Sciatic nerve (tissue), 2 donors: ENCODE data around the gene PHLDB2. TPM values are rescaled to one million over a fixed set of nuclear protein-coding genes. Genes with fewer than 3 reads are reported as not detected.

Experiments
- ATAC-seq: fragments of 200-7000 bp; cut with Tn5 transposase; one replicate; pipeline ENCODE4 v1.9.1; 2020; ENCODE audit warnings: mild to moderate bottlenecking, moderate library complexity
- DNase-seq: peaks from one replicate; pipeline ENCODE4 v3.0.0-alpha.2; 2020; ENCODE audit warnings: low spot score
- intact Hi-C: fragments of 100-400 bp; cut with DNase I; formaldehyde crosslinking; loops from one replicate; pipeline ENCODE4 v1.14.2; 2022
- total RNA-seq: library from RNA; stranded (reverse); fragmentation: NEBNext Ultra II Directional; extraction: Animal tissue kit (Norgen Biotek cat#: 25700); gene quantifications from one replicate; pipeline ENCODE4 v1.2.1, GENCODE V29; 2021
- donor health status: DM: no; HTN: no; CAD: no.
- donor health status: DM: no; HTN: no; CAD: no.

The PHLDB2 gene
- total RNA-seq, 1 donor from 2014 or later: 150 TPM

DNA sequence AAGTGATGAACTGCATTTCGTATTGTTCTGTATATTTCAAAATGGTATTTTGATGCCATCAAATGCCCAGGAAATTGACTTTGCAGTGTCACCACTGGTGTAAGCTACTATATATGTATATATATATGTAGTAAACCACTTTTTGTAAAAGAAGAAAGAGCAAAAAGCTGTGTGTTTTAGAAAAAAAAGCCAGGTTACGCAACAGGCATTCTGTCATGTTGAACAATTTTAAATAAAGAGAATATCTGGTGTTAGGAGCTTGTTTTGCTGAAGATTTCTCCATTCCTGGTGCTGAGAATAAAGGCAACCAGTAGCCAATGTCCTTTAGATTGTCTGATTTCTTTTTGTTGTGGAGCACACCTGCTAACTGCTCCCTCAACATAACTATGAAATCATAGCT lies 116.1 kb downstream of the PHLDB2 start:
- ATAC-seq (no peak), DNase-seq (no peak)
- intact Hi-C loops: no loop called here

DNA sequence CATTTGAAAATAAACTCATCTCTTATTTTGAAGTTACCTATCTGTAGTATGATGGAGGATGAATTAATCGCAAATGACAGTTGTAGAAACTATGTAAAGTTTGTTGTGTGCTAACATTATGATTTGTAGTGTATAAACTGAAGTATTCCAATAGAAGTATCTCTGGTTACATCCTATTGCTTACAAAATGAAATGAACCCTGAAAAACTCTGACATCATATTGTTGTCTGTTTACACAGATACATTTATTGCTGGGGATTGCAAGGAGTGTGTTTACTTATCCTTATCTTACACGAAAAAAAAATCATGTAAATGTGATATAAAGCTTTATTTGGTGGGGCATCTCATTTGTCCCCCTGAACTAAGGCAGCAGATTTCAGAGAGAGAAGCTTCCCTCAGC lies 117.2 kb downstream of the PHLDB2 start:
- DNase-seq: no peak
- no peak for ATAC-seq
- intact Hi-C loops: no loop called here

GRCh38 chr3:111978583-111979433 lies 119.7 kb downstream of the PHLDB2 start, which contains the start of gene ABHD10:
Gene ABHD10 (plus strand): TSS chr3:111979026. CDS start chr3:111979062, 36 bp downstream.
- intact Hi-C loops: no loop called here
- peak; percentile 98 for ATAC-seq
- peak; percentile 99 for DNase-seq

GRCh38 chr3:111979434-111980038 lies 120.5 kb downstream of the PHLDB2 start:
- no peak for DNase-seq
- intact Hi-C loops: no loop called here
- ATAC-seq: peak; percentile 48

DNA sequence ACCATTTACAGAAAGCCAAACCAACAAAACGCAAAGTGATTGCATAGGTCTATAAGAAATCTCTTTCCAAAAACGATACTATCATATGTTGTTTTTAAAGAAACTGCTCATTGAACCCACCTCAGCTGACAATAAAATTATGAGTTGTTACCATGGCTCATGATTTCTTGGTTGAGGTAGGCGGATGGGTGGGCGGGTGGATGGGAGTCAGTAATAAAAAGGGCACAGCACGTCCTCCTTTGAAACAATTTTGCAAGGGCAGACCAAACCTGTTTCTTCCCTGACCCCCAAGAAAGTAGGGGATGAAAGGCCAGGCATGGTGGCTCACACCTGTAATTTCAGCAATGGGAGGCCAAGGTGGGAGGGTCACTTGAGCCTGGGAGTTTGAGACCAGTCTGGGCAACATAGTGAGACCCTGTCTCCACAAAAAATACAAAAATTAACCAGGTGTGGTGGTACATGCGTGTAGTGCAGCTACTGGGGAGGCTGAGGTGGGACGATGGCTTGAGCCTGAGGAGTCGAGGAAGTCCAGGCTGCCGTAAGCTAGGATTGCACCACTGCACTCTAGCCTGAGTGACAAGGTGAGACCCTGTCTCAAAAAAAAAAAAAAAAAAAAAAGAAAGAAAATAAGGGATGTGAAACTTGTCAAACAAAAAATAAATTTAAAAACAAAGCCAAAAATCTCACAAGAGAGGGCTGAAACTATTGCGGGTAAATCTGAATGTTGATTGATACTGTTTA lies 121.8 kb downstream of the PHLDB2 start:
- intact Hi-C loops: no loop called here
- ATAC-seq: no peak

GRCh38 chr3:111981457-111981763 lies 122.3 kb downstream of the PHLDB2 start:
- intact Hi-C loops: no loop called here
- ATAC-seq (no peak), DNase-seq (no peak)

More for the DNA sequence above, 121.8 kb downstream of the PHLDB2 start:
- DNase-seq: no peak

DNA sequence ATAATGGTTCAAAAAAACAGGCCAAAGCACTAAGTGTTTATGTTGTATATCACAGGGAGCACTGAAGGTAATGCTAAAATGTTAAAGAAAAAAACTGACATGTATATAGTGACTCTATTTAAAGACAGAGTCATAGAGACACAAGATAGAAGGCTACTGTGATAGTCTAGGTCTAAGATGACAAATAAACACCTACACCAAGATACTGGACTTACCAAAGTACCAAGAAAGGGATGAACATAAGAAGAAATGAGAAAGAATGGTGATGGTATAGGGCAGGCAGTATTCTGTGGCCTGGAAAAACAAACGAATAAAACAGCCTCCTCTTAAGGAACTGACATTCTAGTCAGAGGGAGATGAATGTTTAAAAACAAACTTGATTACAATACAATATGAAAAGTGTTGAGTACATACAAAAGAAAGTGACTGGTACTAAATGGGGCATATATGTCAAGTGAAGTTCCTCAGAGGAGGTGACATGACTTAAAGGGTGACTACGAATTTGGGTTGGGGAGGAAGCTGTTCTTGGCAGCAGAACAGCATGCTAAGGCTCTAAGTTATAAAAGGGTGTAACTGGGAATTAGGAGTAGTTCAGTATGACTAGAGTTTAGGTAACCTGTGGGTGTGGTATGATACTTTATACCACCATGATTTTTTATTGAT lies 125.7 kb downstream of the PHLDB2 start:
- no peak for DNase-seq
- no peak for ATAC-seq
- intact Hi-C loops: no loop called here

GRCh38 chr3:111986800-111987199 lies 127.7 kb downstream of the PHLDB2 start:
- DNase-seq: no peak
- intact Hi-C loops: no loop called here

GRCh38 chr3:111989061-111989678 lies 130.1 kb downstream of the PHLDB2 start:
- intact Hi-C loops: no loop called here
- no peak for DNase-seq
- peak; percentile 88 for ATAC-seq

More at GRCh38 chr3:111986800-111987199, 127.7 kb downstream of the PHLDB2 start:
- ATAC-seq: no peak

- intact Hi-C loops: no loop called here
- DNase-seq: no peak
- no peak for ATAC-seq
These were observed 134.0 kb downstream of the PHLDB2 start for GRCh38 chr3:111993038-111993437.

DNA sequence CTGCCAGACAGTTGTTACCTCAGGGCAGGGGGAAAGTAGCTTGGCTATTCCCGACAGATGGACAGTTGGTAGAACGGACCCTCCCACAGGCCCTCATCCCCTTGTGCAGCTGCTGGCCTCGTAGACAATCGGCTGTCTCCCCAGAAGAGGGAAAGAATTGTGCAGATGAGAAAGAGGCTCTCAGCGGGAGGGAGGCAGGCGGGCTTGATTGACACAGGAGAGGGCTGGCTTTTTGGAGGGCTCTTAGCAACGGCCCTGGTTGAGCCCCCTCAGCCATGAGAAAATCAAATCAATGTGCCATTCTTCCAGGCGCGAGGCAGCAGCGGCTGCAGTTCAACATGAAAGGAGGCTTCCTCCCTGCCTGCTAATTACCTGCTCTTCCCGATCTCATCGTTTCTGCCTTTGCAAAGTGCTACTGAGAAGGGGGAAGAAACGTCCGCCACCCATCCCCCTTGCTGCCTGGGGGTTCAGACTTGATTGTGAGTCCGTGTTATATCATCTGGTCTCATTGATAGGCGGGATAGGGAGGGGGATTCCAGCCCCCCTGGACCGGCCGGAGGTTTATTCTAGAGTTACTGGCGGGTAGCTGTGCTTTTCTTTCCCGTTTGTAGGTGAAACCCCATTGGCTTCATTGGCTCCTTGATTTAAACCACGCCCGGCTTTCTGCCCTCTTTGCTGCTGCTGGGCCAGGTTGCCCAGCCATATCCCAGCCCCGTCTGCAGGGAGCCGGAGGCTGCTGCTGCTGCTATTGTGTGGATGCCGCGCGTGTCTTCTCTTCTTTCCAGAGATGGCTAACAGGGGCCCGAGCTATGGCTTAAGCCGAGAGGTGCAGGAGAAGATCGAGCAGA lies 139.8 kb downstream of the PHLDB2 start, which contains the start of gene TAGLN3:
Gene TAGLN3, plus strand, starts transcription at position 287 of the 848 bp plus-strand sequence. Its CDS starts 501 bp downstream, at position 788.
- DNase-seq (no peak), ATAC-seq (peak; percentile 70)
- intact Hi-C loops: no loop called here

DNA sequence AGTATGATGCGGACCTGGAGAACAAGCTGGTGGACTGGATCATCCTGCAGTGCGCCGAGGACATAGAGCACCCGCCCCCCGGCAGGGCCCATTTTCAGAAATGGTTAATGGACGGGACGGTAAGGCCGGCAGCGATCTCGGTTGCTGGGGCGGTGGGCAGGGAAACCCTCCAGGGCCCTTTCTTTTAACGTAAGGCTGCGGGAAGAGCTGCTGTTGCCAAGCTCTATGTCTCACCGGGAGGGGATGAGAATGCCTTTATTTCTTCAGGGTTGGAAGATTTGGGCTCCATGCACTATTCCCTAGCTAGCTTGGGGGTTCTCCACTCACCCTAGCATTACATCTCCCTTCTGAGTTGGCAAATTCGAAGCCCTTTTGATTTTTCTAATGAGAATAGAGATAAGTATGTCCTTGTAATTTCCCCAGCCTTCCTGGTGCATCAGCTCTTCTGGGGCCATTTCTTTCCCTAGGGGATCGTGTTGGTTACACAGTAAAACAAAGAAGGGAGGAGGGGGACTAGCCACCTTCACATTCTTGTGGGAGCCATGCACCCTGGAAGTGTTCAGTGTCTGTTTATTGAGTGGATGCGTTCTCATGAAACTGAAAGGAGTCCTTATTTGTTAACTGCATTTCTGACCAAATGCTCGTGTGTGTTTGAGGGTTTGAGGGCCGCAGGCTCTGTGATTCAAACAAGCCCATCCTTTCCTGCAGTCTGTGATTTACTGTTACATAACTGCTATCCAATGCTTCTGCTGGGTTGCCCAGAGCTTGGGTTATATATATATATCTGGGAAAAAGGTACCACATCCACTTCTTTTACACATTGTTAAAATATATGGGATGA lies 140.6 kb downstream of the PHLDB2 start:
- intact Hi-C loops: no loop called here
- DNase-seq: no peak
- peak; percentile 20 for ATAC-seq

DNA sequence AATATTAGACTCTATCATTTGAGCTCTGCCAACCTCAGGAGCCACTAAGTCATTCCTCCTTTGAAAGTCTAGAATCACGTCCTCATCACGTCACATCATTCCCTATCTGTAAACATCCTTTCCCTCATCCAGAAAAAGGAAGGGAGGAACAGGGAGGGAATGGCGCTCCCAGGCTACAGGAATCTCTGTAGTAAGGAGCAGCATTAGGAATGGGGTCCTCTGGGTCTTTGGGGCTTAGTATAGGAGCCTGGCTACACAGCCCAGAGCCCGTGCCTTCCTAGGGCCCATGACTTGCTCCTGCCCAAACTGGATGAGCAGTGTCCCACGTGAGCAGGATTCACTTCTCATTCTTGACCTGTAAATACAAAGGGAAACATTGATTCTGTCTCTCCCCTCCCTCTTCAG lies 141.3 kb downstream of the PHLDB2 start:
- no peak for DNase-seq
- intact Hi-C loops: no loop called here
- no peak for ATAC-seq

DNA sequence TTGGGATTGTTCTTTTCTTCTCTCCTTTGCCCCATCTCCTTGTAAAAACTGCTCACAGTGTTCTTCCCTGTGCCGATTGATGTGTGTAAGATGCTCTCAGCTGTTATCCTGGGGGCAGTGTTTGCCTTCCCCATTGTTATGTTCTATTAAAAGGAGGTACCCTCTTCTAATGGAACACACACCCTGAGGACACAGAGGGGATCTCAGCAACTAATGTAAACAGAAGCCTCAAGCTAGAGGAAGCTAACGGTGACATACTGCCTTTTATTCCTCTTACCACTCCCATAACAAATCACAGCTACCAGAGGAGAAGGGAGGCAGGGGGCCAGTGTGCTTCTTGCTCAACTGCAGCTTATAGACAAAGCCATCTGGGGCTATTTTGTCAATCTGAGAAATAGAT lies 141.9 kb downstream of the PHLDB2 start:
- DNase-seq: no peak
- ATAC-seq: no peak
- intact Hi-C loops: no loop called here

- intact Hi-C loops: no loop called here
- DNase-seq: no peak
- no peak for ATAC-seq
These were observed 142.5 kb downstream of the PHLDB2 start for GRCh38 chr3:112001526-112001925.

DNA sequence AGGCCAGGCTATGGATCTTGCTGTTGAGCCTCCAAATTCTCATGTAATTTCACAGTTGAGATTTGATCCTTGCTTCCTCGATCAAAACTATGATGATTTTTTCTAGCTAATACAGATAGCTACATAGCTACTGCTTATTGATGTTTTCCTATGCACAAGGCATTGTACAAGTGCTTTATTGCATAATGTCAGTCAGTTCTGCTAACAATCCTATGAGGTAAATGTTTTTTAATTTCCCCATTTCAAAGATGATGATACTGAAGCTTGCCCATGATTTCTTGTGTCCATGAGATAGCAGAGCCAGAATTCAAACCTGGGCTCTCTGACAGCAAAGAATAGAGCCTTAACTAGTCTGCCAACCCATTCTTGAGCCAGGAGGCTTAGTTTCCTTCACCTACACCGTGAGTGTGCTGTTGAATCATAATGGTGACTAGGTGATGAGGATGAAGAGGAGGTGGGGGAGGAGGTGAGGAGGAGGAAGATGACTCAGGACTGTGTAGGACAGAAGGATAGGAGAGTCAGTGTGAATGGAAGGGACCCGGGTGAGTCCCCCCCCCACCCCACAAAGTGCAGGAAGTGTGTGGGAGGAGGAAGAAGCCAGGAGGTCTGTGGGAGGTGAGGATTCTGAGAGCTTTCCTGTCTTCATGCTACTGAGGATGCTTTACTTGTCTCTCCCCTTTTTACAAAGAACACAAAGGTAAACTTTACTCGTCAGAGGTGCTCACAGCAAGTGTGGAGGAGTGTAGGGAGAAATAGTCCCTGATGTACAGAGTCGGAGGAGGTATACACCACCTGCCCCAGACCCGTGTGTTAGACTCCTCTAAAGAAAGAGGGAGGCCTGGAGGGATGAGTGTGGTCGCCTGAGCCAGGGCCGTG lies 143.3 kb downstream of the PHLDB2 start:
- DNase-seq (no peak), ATAC-seq (no peak)
- intact Hi-C loops: no loop called here
